Measurements from ENCODE around the gene FAM50A.

DNA sequence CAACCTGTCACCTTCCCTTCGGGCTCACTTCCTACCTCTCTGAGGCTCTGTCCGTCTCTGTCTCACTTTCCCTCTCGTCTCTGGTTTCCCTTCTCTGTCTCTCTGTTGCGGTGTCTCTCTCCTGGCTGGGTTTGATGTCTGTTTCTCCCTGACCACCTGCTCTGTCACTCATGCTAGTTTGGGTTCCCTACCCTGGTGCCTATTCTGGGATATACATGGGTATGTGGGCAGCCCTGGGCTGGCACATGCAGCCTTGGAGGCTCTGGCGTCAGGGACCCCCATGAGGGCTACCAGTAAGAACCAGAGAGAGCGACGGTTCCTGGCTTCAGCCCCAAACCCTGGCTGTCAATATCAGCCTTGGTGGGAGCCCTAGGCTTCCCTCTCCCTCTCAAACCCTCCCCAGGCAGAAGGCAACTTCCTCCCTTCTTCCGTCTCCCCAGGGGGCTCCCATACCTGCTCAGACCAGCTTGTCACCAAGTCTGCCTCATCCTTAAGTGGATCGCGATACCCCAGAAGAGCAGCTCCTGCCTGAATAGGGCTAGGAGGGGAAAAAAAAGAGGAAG lies 35.2 kb upstream of the FAM50A start:
- TF ChIP-seq YY1 (IDR thresholded peaks at IDR 0.05; ENCODE audit: insufficient read depth, insufficient read length) (no peak), ZNF274 (IDR thresholded peaks at IDR 0.05; ENCODE audit: low read depth, low read length) (no peak)

Measured in NT2/D1 (cell line).